ENCODE results near the gene MUC5AC.
"Not testable (repeated sequence)": the region's sequence is repeated elsewhere in the genome, so short reads cannot be mapped to it uniquely, and the experiment has no call there.

MUC5AC gene

GRCh38 chr11:1234771-1235305 lies 77.1 kb downstream of the MUC5AC start:
- no peak for DNase-seq (ENCODE audit: low read depth, low spot score)

- DNase-seq (ENCODE audit: low read depth, low spot score), result no peak
These were observed 77.7 kb downstream of the MUC5AC start for GRCh38 chr11:1235306-1235900.

- DNase-seq (ENCODE audit: low read depth, low spot score), result no peak
These were observed 78.2 kb downstream of the MUC5AC start for GRCh38 chr11:1235901-1236315.

- no peak for DNase-seq (ENCODE audit: low read depth, low spot score)
These were observed 78.8 kb downstream of the MUC5AC start for GRCh38 chr11:1236316-1237127.

GRCh38 chr11:1237128-1237580 lies 79.4 kb downstream of the MUC5AC start:
- DNase-seq (ENCODE audit: low read depth, low spot score), result no peak

- DNase-seq (ENCODE audit: low read depth, low spot score), result no peak
These were observed 80.1 kb downstream of the MUC5AC start for GRCh38 chr11:1237851-1238250.

- DNase-seq (ENCODE audit: low read depth, low spot score), result no peak
These were observed 81.2 kb downstream of the MUC5AC start for GRCh38 chr11:1238767-1239595.

- DNase-seq (ENCODE audit: low read depth, low spot score), result no peak
These were observed 81.9 kb downstream of the MUC5AC start for GRCh38 chr11:1239596-1240205.

- no peak for DNase-seq (ENCODE audit: low read depth, low spot score)
These were observed 83.0 kb downstream of the MUC5AC start for GRCh38 chr11:1240771-1241170.

GRCh38 chr11:1241706-1242105 lies 84.0 kb downstream of the MUC5AC start:
- DNase-seq (ENCODE audit: low read depth, low spot score), result no peak

- DNase-seq (ENCODE audit: low read depth, low spot score), result no peak
These were observed 84.5 kb downstream of the MUC5AC start for GRCh38 chr11:1242289-1242688.

GRCh38 chr11:1242751-1243150 lies 85.0 kb downstream of the MUC5AC start:
- DNase-seq (ENCODE audit: low read depth, low spot score), result not testable (repeated sequence)

- not testable (repeated sequence) for DNase-seq (ENCODE audit: low read depth, low spot score)
These were observed 85.8 kb downstream of the MUC5AC start for GRCh38 chr11:1243521-1243920.

- DNase-seq (ENCODE audit: low read depth, low spot score), result not testable (repeated sequence)
These were observed 86.8 kb downstream of the MUC5AC start for GRCh38 chr11:1244557-1244956.

GRCh38 chr11:1245717-1246116 lies 88.0 kb downstream of the MUC5AC start:
- not testable (repeated sequence) for DNase-seq (ENCODE audit: low read depth, low spot score)

GRCh38 chr11:1246301-1246700 lies 88.5 kb downstream of the MUC5AC start:
- not testable (repeated sequence) for DNase-seq (ENCODE audit: low read depth, low spot score)

- DNase-seq (ENCODE audit: low read depth, low spot score), result not testable (repeated sequence)
These were observed 89.3 kb downstream of the MUC5AC start for GRCh38 chr11:1247026-1247425.

GRCh38 chr11:1248951-1249350 lies 91.2 kb downstream of the MUC5AC start:
- not testable (repeated sequence) for DNase-seq (ENCODE audit: low read depth, low spot score)

GRCh38 chr11:1250411-1250810 lies 92.7 kb downstream of the MUC5AC start:
- not testable (repeated sequence) for DNase-seq (ENCODE audit: low read depth, low spot score)

All from brain pericyte (primary cell).